GM18951 (cell line): Measurements from ENCODE around the gene DLEC1.
A peak's percentile ranks its signal among the peaks of the same experiment; 100 is the strongest.
"Not testable (repeated sequence)": the region's sequence is repeated elsewhere in the genome, so short reads cannot be mapped to it uniquely, and the experiment has no call there.

ENCODE experiments used
- POLR2A ChIP-seq: IDR thresholded peaks from 4 replicates; pipeline ENCODE4 v1.6.1; 2011; ENCODE audit warnings: mild to moderate bottlenecking; ENCODE audit not compliant: insufficient read length, insufficient read depth; ENCODE audit errors: extremely low read depth
- in situ Hi-C: fragments of 300-500 bp; cut with MboI; formaldehyde crosslinking; loops from one replicate; pipeline ENCODE4 v1.12.0; 2022; ENCODE audit warnings: low sequenced_read_pairs, mixed read lengths, inconsistent platforms; ENCODE audit not compliant: unreplicated experiment

Gene DLEC1

DNA sequence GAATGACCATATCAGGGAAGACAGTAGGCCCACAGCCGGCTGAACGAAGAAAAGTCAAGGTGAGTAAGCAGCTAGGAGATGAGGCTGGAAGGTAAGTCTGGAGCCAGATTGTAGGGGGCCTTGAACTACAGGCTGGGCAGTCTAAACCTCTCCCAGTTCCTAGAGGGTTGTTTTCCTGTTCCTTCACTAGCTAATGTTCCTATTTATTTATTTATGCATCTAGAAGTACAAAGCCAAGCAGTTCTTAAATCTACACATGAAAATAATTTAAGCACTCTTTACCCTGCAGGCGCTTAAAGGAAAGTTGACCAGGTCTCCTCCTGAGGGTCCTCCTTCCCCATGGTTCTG, 94.2 kb downstream of the DLEC1 start:
- in situ Hi-C loops, result no loop called here
- TF ChIP-seq POLR2A, result no peak

DNA sequence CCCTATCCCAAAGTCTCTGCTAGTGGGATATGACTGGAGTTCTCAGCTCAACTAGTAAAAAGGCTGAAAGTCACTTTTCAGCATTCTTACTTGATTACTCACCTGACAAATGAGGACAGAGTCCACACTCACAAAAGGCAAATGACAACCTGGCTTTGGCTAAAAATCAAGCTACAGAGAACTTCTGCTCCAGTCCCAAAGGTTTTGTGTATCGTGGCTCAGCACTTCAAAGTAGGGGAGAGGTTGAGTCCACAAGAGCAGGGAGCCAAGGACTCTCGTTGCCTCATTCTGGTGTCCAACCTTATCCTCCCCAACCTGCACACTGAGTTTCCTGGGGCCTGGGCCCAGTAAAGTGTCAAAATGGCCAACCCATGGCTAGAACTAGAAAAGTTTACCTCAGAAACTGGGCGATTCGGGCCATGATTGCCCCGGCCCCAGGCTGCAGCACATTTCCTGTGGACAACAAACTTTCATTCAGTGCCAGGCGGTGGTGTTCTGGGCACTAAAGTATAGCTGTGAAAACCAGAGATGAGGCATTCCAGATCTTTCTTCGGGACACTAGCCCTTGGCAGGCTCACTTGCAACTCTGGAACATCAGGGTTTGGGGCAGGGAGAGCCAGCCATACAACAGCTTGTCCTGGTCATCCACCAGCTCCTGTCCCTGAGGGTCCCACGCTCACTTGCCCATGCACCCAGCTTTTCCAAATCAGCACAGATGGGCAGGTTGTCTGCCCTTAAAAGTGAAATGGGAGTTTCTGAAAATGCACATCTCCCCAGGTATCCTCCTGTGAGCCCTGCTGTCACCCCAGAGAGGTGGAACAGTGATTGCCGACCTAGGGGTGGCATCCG, 94.8 kb downstream of the DLEC1 start:
- in situ Hi-C loops, result no loop called here
- no peak for TF ChIP-seq POLR2A

GRCh38 chr3:38134517-38135143, 95.6 kb downstream of the DLEC1 start:
- in situ Hi-C loops, result not testable (repeated sequence)

DNA sequence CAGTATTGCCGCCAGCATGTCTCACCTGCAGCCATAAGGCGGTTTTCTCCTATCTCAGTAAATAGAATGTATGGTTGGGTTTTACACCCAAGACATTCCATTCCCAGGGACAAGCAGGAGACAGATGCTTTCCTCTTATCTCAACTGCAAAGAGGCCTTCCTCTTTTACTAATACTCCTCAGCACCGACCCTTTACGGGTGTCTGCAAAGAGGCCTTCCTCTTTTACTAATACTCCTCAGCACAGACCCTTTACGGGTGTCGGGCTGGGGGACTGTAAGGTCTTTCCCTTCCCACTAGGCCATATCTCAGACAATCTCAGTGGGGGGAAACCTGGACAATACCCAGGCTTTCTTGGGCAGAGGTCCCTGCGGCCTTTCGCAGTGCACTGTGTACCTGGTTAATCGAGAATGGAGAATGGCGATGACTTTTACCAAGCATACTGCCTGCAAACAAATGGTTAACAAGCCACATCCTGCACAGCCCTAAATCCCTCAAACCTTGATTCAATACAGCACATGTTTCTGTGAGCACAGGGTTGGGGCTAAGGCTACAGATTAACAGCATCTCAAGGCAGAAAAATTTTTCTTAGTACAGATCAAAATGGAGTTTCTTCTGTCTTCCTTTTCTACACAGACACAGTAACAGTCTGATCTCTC, 96.7 kb downstream of the DLEC1 start:
- in situ Hi-C loops, result not testable (repeated sequence)

GRCh38 chr3:38136393-38136776, 97.4 kb downstream of the DLEC1 start:
- in situ Hi-C loops, result no loop called here
- TF ChIP-seq POLR2A, result no peak

GRCh38 chr3:38136777-38137614, 98.0 kb downstream of the DLEC1 start, which contains the start of gene ACAA1:
TSS of gene ACAA1 (minus strand) at chr3:38137127. CDS start at chr3:38137035, 92 bp downstream.
- peak; percentile 87 for TF ChIP-seq POLR2A
- in situ Hi-C loops, result no loop called here

DNA sequence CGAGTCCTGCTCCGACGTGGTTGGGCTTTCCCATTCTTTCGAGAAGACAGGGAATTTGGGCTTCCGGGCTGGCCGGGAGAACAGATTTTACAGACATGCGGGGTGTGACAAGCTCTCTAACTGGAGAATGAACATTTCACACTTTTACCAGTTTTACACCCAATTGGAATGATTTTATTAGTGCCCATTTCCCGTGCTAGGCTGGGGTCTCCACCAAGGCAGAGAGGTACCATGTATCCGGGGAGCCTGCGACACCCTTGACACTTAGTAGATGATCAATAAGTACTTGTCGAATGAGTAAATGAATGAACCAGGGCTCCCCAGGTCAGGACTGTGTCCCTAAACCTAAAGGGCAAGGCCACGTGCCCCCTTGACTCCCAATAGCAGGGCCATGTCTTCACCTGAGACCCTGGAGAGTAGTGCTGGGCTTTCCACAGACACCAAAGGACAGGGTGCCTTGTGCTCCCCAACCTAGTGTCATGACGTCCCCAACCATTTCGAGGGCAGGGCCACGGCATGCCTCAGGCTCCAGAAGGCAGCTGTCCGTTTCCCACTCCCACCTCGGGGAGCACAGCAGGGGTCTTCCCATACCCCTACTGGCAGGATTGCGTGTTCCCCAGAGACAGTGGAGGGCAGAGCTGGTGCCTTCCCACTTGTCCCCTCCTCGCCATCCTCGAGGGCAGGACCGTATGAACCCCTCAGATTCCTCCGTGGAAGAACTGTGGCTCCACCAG, 98.8 kb downstream of the DLEC1 start:
- TF ChIP-seq POLR2A, result no peak
- in situ Hi-C loops, result no loop called here

DNA sequence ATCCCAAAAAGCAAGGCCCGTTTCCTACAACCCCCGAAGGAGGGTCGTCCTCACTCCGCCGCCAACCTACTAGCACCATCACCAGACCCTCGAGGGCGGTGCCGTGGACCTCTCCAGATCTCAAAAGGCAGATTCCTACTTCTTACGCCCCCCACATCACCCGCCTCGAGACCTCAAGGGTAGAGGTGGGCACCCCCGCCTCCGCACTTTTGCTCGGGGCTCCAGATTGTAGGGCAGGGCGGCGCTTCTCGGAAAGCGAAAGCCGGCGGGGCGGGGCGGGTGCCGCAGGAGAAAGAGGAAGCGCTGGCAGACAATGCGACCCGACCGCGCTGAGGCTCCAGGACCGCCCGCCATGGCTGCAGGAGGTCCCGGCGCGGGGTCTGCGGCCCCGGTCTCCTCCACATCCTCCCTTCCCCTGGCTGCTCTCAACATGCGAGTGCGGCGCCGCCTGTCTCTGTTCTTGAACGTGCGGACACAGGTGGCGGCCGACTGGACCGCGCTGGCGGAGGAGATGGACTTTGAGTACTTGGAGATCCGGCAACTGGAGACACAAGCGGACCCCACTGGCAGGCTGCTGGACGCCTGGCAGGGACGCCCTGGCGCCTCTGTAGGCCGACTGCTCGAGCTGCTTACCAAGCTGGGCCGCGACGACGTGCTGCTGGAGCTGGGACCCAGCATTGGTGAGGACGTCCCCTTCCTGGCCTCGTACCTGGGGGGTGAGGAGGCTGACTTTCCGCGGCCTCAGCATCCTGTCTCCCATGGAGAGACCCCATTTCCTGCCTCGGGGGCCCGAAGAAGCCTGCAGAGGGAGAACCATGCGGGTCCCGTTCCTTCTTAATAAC, 99.6 kb downstream of the DLEC1 start, which contains the start of gene MYD88:
Gene MYD88, plus strand, starts transcription at position 313 of the 842 bp plus-strand sequence. Its CDS starts 40 bp downstream, at position 353.
- peak; percentile 96 for TF ChIP-seq POLR2A
- in situ Hi-C loops, result no loop called here

DNA sequence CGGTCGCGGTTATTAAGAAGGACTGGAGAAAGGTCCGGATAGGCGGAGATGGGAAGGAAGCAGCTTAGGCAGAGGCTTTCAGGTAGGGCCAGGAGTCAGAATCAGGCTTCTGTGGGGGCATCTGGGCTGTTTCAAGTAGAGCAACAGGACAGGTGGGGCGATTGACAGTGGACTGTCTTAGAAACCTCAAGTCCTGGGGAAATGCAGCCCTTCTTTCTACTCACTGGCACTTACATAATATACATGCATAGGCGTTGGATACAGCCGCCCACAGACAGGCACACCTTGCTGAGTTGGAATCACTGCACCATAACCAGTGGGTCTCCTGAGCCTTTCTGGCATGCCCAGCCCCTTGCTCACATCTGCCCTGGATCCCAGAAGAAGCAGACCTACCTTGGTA, 100.2 kb downstream of the DLEC1 start:
- in situ Hi-C loops, result no loop called here
- TF ChIP-seq POLR2A, result no peak

GRCh38 chr3:38139652-38140051, 100.6 kb downstream of the DLEC1 start:
- in situ Hi-C loops, result no loop called here
- TF ChIP-seq POLR2A, result no peak

- in situ Hi-C loops, result no loop called here
- TF ChIP-seq POLR2A, result no peak
Observed at GRCh38 chr3:38140326-38141172, 101.5 kb downstream of the DLEC1 start.
